HG02642 (cell line): ENCODE data around the gene ARHGAP1.

Experiments used
- ATAC-seq: cut with Tn5 transposase; IDR thresholded peaks from one replicate; pipeline ENCODE4 v1.9.1; 2021; ENCODE audit warnings: mild to moderate bottlenecking; ENCODE audit not compliant: unreplicated experiment, poor library complexity

The ARHGAP1 gene

DNA sequence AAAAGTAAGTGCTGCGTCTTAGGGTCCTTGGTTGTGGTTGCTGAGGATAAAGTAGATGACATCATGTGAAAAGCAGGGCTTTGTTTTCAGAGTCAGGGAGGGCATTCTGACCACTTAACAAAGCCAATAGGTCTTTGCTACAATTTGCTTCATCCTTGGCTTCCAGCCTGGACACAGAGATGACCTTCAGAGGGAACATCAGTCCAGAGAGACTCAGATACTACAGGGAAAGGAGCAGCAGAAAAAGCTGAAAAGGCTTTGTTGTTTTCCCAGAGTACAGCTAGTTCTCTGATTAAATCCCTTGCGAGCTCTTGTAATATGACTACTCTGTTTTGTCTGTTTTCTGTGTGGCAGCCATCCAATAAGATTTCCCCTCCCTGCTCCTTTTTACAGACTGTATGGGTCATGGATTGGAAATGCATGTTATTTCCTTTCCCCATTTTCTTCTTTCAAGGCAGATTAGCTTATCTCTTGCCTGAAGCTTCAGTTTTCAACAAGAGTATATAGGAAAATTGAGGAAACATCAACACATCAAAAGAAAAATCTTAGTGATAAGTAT is 51.2 kb downstream of the ARHGAP1 start:
- ATAC-seq, result no peak

DNA sequence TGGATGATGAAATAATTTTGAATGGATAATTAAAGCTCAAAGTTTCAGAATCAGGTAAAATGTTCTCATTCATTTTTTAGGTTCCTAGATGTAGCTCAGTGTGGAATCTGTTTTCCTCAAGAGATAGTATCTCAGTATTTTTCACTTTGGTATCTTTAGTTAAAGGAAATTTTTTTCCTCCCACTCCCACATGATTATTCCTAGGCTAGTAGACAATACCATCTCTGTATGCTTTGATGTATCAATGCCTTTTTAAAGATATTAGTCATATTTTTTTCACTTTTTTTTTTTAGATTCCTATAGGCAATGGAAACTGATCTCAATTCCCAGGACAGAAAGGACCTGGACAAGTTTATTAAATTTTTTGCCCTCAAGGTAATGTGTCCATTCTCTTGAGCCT is 56.4 kb downstream of the ARHGAP1 start:
- no peak for ATAC-seq

DNA sequence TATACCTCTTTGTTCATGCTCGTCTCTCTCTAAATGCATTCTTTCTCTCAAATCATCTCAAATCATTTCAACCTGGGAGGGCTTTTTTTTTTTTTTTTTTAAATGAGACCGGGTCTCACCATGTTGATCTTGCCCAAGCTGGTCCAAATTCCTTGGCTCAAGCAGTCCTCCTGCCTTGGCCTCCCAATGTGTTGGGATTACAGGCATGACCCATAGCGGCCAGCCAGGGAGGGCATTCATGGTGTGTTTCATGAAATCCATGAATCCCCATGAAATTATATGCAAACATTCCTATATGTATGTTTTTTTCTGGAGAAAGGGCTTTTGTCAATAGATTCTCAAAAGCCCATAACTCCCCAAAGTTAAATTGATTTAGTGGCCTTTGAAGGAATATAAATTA is 56.9 kb downstream of the ARHGAP1 start:
- no peak for ATAC-seq

DNA sequence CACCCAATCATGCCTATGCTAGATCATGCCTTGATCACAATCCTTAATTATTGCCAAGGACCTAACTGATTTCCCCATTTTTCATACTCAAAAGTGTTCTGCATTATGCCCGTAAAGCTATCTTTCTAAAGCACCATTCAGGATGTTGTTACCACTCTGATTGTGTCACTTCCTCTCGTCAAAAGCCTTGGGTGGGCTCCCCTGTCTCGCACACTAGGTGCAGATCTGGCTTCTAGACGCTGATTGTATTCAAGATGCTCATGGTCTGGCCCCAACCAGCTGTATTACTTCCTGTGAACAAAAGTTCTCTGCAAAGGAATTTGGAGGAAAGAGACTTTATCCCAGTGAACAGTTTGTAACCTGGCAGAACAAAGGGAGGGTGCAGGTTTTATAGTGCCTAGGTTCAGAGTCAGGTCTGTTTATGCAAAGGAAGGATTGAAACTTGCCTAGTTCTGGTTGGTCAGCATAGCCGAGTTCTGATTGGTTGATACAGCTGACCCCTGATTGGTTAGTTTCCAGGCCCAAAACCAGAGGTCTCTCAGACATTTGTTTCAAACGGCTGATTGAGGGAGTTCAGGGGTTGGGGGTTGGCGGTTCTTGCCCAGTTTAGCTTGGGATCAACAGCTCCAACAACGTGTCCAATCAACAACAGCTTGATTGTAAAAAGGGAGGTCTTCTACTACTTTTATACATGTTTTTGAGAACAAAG is 57.6 kb downstream of the ARHGAP1 start:
- ATAC-seq, result no peak

DNA sequence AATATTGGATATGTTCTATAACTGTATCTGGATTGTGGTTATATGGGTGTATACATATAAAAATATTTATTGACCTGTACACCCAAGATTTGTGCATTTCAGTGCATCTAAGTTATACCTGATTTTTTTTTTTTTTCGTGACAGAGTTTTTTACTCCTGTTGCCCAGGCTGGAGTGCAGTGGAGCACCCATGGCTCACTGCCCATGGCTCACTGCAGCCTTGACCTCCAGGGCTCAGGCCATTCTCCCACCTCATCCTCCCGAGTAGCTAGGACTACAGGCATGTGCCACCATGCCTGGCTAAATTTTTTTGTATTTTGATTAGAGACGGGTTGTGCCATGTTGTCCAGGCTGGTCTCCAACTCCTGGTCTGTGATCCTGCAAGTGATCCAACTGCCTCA is 58.8 kb downstream of the ARHGAP1 start:
- no peak for ATAC-seq

DNA sequence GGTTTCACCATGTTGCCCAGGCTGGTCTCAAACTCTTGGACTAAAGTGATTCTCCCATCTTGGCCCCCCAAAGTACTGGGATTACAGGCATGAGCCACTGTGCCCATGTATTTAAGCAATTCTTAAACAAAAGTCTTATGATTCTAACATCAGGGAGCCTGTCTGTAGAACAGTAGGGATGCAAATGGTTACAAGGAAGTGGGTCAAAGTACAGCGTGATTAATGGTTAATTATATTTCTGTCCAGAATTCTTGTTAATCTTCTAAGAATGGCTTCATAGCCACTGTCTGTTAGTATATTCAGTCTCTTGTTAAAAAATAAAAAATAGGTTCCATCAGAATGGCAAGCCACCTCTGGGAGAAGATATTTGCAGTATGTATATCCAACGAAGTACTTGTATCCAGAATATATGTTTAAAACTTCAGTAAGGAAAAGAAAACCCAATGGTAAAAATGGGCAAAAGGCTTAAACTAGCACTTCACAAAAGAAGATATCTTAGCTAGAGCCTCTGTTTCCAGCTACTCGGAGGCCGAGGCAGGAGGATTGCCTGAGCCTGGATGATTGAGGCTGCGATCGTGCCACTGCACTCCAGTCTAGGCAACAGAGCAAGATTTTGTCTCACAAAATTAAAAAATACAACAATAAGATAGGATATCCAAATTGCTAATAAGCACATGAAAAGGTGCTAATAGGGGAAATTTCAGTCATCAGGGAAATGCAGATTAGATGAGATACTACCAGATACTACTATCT is 60.2 kb downstream of the ARHGAP1 start:
- no peak for ATAC-seq

DNA sequence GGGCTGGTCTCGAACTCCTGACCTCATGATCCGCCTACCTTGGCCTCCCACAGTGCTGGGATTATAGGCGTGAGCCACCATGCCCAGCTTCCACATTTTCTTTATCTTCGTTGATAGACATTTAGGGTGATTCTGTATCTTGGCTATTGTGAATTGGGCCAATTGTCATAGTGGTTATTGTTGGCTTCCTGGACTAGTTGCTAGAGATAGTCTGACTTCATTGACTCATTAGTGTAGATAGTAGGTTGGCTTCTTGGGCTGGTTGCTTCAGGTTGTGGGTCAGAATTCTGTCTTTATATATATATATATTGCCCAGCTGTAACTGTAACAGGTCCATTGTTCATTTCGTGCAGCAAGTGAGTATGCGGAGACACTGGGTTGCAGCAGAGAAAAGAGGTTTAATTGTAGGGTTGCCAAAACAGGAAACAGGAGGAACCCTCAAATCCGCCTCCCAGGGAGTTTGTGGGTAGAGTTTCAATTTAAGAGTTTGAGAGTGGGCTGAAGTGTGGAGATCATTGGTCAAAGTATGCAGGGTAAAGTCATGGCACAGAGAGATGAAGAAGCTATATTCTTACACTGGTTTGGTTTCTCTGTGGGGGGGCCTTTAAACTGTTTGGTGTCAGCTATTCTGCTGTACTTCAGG is 61.1 kb downstream of the ARHGAP1 start:
- no peak for ATAC-seq

DNA sequence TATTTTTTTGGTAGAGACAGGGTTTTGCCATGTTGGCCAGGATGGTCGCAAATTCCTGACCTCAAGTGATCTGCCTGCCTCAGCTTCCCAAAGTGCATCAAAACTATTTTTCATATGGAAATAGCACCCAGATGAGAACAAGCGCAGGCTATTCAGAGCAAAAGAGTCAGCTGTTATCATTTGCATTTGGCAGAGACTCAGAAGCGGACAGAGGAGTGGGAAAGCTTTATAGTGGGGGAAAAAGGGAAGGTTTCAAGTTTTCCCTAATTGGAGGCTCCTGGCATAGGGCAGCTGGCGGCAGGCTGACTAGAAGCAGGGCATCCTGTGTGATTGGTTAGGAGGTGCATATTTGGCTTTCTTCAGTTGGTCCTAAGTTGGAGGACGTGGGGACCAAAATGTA is 62.9 kb downstream of the ARHGAP1 start:
- ATAC-seq, result no peak

DNA sequence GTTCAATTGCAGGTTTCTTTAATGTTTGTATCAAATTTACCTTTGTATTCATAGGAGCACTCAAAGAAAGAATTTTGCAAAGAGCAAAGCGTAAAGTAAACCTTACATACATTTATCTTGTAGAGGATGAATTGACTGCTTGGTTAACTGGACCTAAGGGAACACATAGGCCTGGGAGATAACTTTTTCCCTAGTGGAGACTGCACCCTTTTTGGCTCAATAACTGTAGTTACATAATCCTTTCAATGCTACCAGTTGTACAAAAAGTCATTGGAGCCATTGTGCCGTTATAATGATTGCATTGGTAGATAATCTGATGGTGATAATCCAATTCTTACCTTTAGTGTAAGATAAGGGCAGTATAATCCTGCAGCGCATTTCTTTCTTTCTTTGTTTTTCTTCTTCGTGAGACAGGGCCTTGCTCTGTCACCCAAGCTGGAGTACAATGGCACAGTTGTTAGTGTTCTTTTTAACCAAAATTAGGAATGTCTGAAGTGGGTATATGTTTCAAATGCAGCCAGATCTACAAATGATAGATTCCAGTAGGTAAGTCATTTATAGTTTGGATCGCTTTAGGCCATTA is 64.8 kb downstream of the ARHGAP1 start:
- ATAC-seq, result no peak

DNA sequence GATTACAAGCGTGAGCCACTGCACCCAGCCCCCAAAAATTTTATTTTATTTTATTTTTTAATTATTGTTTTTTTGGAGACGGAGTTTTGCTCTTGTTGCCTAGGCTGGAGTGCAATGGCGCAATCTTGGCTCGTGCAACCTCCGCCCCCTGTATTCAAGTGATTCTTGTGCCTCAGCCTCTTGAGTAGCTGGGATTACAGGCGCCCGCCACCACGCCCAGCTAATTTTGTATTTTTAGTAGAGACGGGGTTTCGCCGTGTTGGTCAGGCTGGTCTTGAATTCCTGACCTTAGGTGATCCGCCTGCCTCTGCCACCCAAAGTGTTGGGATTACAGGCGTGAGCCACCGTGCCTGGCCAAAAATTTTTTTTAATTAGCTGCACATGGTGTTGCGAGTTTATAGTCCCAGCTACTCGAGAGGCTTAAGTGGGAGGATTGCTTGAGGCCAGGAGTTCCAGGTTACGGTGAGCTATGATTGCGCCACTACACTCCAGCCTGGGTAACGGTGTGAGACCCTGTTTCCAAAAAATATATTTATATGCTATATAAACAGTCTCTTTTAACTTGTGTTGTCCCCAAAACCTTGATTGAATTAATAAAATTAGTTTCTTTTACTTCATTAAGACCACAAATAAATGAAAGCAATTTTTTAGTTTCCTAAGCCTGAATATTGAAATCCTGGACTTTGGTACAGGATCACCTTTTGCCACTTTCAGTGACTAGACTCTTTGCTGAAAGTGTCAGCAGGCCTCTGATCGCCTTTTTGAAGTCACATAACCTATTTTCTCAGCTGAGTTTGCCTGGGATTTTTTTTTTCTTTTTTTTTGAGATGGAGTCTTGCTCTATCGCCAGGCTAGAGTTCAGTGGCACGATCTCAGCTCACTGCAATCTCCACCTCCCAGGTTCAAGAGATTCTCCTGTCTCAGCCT is 66.9 kb downstream of the ARHGAP1 start:
- ATAC-seq, result no peak

DNA sequence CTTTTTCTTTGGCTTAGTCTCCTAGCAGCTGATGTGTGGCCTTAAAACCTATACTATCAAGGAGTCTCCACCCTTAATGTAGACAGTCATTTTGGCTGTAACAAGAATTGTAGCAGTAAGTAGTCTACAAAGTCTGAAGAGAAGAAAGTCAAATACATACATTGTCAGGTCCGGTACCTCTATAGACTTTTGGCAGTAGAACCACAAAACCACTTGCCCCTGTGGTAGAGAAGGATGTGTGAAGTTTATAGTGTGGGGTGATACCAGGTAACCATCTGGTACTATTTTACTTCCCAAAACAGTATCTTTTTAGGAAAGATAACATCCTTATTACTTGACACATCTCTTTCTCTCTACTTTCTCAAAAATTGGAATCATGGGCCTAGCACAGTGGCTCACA is 67.9 kb downstream of the ARHGAP1 start:
- no peak for ATAC-seq

DNA sequence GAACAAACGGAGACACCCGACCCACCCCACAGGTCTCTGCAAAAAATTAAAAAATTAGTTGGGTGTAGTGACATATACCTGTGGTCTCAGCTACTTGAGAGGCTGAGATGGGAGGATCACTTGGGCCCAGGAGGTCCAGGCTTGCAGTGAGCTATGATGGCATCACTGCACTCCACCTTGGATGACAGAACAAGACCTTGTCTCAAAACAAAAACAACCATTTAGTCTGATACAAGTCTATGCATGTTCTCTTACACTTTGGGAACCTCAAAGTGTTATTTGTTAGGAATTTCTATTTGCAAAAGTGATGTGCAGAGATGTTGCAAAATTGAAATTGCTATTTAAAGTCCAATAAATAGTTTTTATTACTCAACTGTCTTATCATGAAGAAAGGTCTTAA is 68.7 kb downstream of the ARHGAP1 start:
- ATAC-seq, result no peak

DNA sequence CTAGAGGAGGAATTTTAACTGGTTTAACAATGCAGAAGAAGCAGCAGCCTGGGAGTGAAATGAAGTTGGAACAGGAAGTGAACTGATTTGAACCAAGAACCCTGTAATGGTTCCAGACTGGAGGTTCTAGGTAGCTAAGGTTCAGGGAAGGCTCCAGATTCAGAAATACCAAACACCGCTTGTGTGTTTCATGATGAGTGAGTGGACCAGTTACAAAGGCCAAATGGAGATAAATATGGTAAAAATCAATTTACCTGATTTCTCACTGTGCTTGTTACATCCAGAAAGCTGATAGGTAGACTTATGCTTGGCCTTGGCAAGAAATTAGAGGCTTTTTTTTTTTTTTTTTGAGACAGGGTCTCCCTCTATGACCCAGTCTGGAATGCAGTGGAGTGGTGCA is 70.2 kb downstream of the ARHGAP1 start:
- ATAC-seq, result no peak

DNA sequence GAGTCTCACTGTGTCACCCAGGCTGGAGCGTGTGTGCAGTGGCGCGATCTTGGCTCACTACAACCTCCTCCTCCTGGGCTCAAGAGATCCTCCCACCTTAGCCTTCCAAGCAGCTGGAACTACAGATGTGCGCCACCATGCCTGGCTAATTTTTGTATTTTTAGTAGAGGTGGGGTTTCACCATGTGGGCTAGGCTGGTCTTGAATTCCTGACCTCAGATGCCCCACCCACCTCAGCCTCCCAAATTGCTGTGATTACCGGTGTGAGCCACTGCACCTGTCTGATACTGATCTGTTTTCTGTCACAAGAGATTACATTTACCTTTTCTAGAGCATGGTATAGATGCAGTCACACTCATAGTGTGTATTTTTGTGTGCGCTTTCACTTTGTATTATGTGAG is 71.5 kb downstream of the ARHGAP1 start:
- ATAC-seq, result no peak
